GM12878 (cell line): ENCODE results near the gene BCAN. TPM values are rescaled to one million over a fixed set of nuclear protein-coding genes. Genes with fewer than 3 reads are reported as not detected.

ENCODE experiments used
- ATAC-seq: fragments of 200-7000 bp; cut with Tn5 transposase; 3 replicates; pipeline ENCODE4 v1.9.1; 2020; ENCODE audit warnings: mild to moderate bottlenecking, moderate library complexity
- BruUV-seq: library from RNA; stranded (reverse); fragments of 400-500 nt; replicated peaks from 2 replicates; lab custom pipeline; 2021; lab: Mats Ljungman, UMichigan
- CTCF ChIA-PET: fragments of 300-600 bp; sonication (Branson Sonifier 250); formaldehyde crosslinking; extraction: SDS; loops from one replicate; lab custom pipeline; 2021; ENCODE audit warnings: inconsistent platforms; lab: Yijun Ruan, JAX
- POLR2A ChIA-PET: fragments of 350-600 bp; formaldehyde crosslinking; extraction: SDS; loops from one replicate; lab custom pipeline; 2021; ENCODE audit warnings: inconsistent platforms; lab: Charles Lee
- RAD21 ChIA-PET: fragments of 300-600 bp; sonication (Branson Sonifier 250); formaldehyde crosslinking; loops from one replicate; lab custom pipeline; 2023; ENCODE audit warnings: antibody characterized with exemption; ENCODE audit not compliant: unreplicated experiment; lab: Charles Lee
- SMC1A ChIA-PET: fragments of 300-600 bp; sonication (Branson Sonifier 250); formaldehyde crosslinking; loops from one replicate; lab custom pipeline; 2023; ENCODE audit not compliant: unreplicated experiment, uncharacterized antibody; lab: Charles Lee
- DNase-seq: peaks from one replicate; pipeline ENCODE4 v3.0.0-alpha.2; 2011; ENCODE audit warnings: low read depth, low spot score
- FAIRE-seq: peaks from 3 replicates; lab custom pipeline; 2011; peaks lifted over from hg19 to GRCh38; lab: Jason Lieb, UNC
- H2AFZ ChIP-seq: 2 replicates; pipeline ENCODE4 v1.6.0; 2011; ENCODE audit warnings: low read depth, low read length, control low read depth; ENCODE audit not compliant: control insufficient read depth
- H3K27ac ChIP-seq: 2 replicates; pipeline ENCODE4 v1.5.1; 2011; ENCODE audit warnings: control low read depth; ENCODE audit not compliant: control insufficient read depth, insufficient read depth
- H3K27me3 ChIP-seq, 2 experiments: replicated peaks in 1 of 2; 2 replicates each; pipeline versions ENCODE4 v1.6.0 to v1.6.1; 2011; ENCODE audit warnings: low read length in 1 of 2; ENCODE audit not compliant: control insufficient read depth in 2 of 2, insufficient read depth in 2 of 2
- H3K36me3 ChIP-seq, 2 experiments: 2 replicates each; pipeline ENCODE4 v1.5.1; 2011; ENCODE audit warnings: low read length in 1 of 2; ENCODE audit not compliant: control insufficient read depth in 2 of 2, insufficient read depth in 2 of 2
- H3K4me1 ChIP-seq: 2 replicates; pipeline ENCODE4 v1.6.1; 2011; ENCODE audit warnings: mild to moderate bottlenecking, low read length, moderate library complexity, mixed read lengths; ENCODE audit not compliant: control insufficient read depth, insufficient read depth
- H3K4me2 ChIP-seq: 2 replicates; pipeline ENCODE4 v1.6.0; 2011; ENCODE audit warnings: control low read depth; ENCODE audit not compliant: control insufficient read depth, insufficient read depth
- H3K4me3 ChIP-seq: fragments of 200-600 bp; sonication (generic); 2 replicates; pipeline ENCODE4 v1.5.1; 2016
- H3K79me2 ChIP-seq: 2 replicates; pipeline ENCODE4 v1.6.0; 2011; ENCODE audit warnings: low read length; ENCODE audit not compliant: control insufficient read depth, insufficient read depth
- H3K9ac ChIP-seq: 2 replicates; pipeline ENCODE4 v1.8.0; 2011; ENCODE audit warnings: low read length, control low read depth, mixed read lengths; ENCODE audit not compliant: control insufficient read depth, insufficient read depth
- H3K9me3 ChIP-seq: replicated peaks from 3 replicates; pipeline ENCODE4 v1.5.1; 2011; ENCODE audit warnings: mild to moderate bottlenecking, low read length; ENCODE audit not compliant: control insufficient read depth, insufficient read depth
- H4K20me1 ChIP-seq: 2 replicates; pipeline ENCODE4 v1.6.0; 2011; ENCODE audit not compliant: control insufficient read depth, insufficient read depth
- ATF2 ChIP-seq: IDR thresholded peaks from 2 replicates; pipeline ENCODE4 v1.6.1; 2012; ENCODE audit warnings: low read length, inconsistent platforms
- CHD1 ChIP-seq: IDR thresholded peaks from 2 replicates; pipeline ENCODE4 v1.6.1; 2012; ENCODE audit warnings: low read depth, low read length, improper control_type of control experiment
- EED ChIP-seq: sonication (generic); IDR thresholded peaks from 2 replicates; pipeline ENCODE4 v1.6.1; 2016; ENCODE audit warnings: antibody characterized with exemption, low read depth
- KLF5 ChIP-seq: fragments of 450-650 bp; IDR thresholded peaks from 2 replicates; pipeline ENCODE4 v1.6.1; 2014; ENCODE audit warnings: mild to moderate bottlenecking; ENCODE audit not compliant: partially characterized antibody
- LARP7 ChIP-seq: fragments of 450-650 bp; IDR thresholded peaks from 2 replicates; pipeline ENCODE4 v1.6.1; 2017; ENCODE audit warnings: mild to moderate bottlenecking
- POLR2AphosphoS5 ChIP-seq: IDR thresholded peaks from 2 replicates; pipeline ENCODE4 v1.6.1; 2011; ENCODE audit warnings: mild to moderate bottlenecking, low read length, inconsistent platforms
- RELA ChIP-seq: fragments of 450-650 bp; IDR thresholded peaks from 2 replicates; pipeline ENCODE4 v1.8.0; 2014; ENCODE audit warnings: borderline replicate concordance; ENCODE audit not compliant: partially characterized antibody
- SP1 ChIP-seq: IDR thresholded peaks from one replicate; pipeline ENCODE4 v1.6.1; 2011; ENCODE audit warnings: low read depth, low read length
- ZBED1 ChIP-seq: IDR thresholded peaks from 2 replicates; pipeline ENCODE4 v1.6.1; 2016; ENCODE audit warnings: borderline replicate concordance
- WGBS: methylation state at CpG from one replicate; pipeline ENCODE4 v1.1.6; 2016; ENCODE audit warnings: low lambda C conversion rate; ENCODE audit not compliant: insufficient replicate concordance, insufficient coverage; ENCODE audit errors: missing lambda C conversion rate; 5-methylcytosine and 5-hydroxymethylcytosine counted together
- in situ Hi-C: fragments of 300-500 bp; cut with MboI; formaldehyde crosslinking; loops from 9 replicates; pipeline ENCODE4 v1.14.3; 2018; ENCODE audit warnings: mixed read lengths
- intact Hi-C: fragments of 100-400 bp; cut with micrococcal nuclease; formaldehyde crosslinking; loops from one replicate; pipeline ENCODE4 v1.14.2; 2022; ENCODE audit not compliant: unreplicated experiment
- polyA plus RNA-seq, 11 experiments: library from polyadenylated mRNA; depleted of rRNA in 4 of 11; unstranded in 6 of 11; stranded (reverse) in 5 of 11; fragments of >200 nt; fragmentation: Nextera tagmentation in 4 of 11; fragmentation: Illumina TruSeq in 1 of 11; extraction: Ambion mirVana in 4 of 11; extraction: Trizol in 1 of 11; gene quantifications; 1 replicate in 1 of 11; 2 replicates in 10 of 11; pipeline versions ENCODE4 v1.2.1 to v1.2.3, GENCODE V29; 2011 to 2016; ENCODE audit warnings: inconsistent platforms in 2 of 11, missing spikeins in 2 of 11, low read depth in 1 of 11
- total RNA-seq, 4 experiments: library from RNA; depleted of rRNA in 3 of 4; stranded (reverse); fragments of >200 nt in 3 of 4; fragmentation: Illumina TruSeq in 1 of 4; extraction: Trizol in 1 of 4; gene quantifications; 2 replicates each; pipeline versions ENCODE4 v1.2.1 to v1.2.3, GENCODE V29; 2013 to 2021

The BCAN gene
- total and polyA plus RNA-seq, 10 of the 15 experiments (the other 5 are each of a cell fraction or from before 2014, with no cell fraction given), result 0.05 to 1.3 (median 0.18) TPM; not detected in 1

- no peaks in the 10 kb centered on the region for H3K9me3 ChIP-seq
- RAD21 ChIA-PET, result no interaction called here
- H3K79me2 ChIP-seq, result no peaks in the 10 kb centered on the region
- H3K4me2 ChIP-seq, result no peak overlapping the region
- intact Hi-C loops, result loop anchor here (10.0 kb wide), 1 partner anchor 56 kb away; the partner anchor contains the start of genes ISG20L2 and METTL25B
- no peak for DNase-seq
- WGBS, result 47% methylated on average over 17 of the region's 17 CpGs
- in situ Hi-C loops, result no loop called here
- no peak for TF ChIP-seq KLF5
- no peak for TF ChIP-seq LARP7
- TF ChIP-seq ATF2, result no peak
- TF ChIP-seq ZBED1, result no peak
- no peak for TF ChIP-seq CHD1
- no peak for TF ChIP-seq SP1
- no peak for TF ChIP-seq RELA
- no peak for TF ChIP-seq EED
- TF ChIP-seq POLR2AphosphoS5, result no peak
- TF ChIP-seq, all 136 proteins: peak for 0
- Histone ChIP-seq H2AFZ (no peak overlapping the region), H3K27ac (no peak overlapping the region), H3K27me3 (peaks cover 0 to 3% of the 10 kb centered on the region in 2 experiments; a peak in 2 of 4 replicates), H4K20me1 (no peaks in the 10 kb centered on the region), H3K9ac (no peak overlapping the region), H3K36me3 (no peaks in the 10 kb centered on the region), H3K4me3 (no peak overlapping the region), H3K4me1 (peaks cover 16% of the 10 kb centered on the region)
- SMC1A ChIA-PET, result no interaction called here
- CTCF ChIA-PET, result interaction anchor here (1.3 to 1.6 kb wide), 2 partner anchors 9 kb away, joined by 4 to 5 read pairs; no protein-coding TSS in a partner anchor
- ATAC-seq (no peak), FAIRE-seq (no peak)
- BruUV-seq, result no TSS peak
- POLR2A ChIA-PET, result no interaction called here
Measured at GRCh38 chr1:156668801-156669637, 27.1 kb downstream of the BCAN start.
